HG02759 (cell line): Measurements from ENCODE around the gene ACY1.

Experiments used
- ATAC-seq: cut with Tn5 transposase; IDR thresholded peaks from one replicate; pipeline ENCODE4 v1.9.1; 2021; ENCODE audit warnings: mild to moderate bottlenecking, moderate library complexity; ENCODE audit not compliant: unreplicated experiment

The ACY1 gene

GRCh38 chr3:51982838-51983577 lies at the start of gene ACY1:
ACY1 (plus strand) TSS chr3:51983535; CDS start chr3:51984065, 530 bp downstream.
- ATAC-seq, result peak; percentile 86

- ATAC-seq, result no peak
Measured at GRCh38 chr3:51934139-51934850, 49.0 kb upstream of the ACY1 start.

GRCh38 chr3:51934991-51935885 lies 48.1 kb upstream of the ACY1 start:
- no peak for ATAC-seq

- ATAC-seq, result no peak
Measured at GRCh38 chr3:51935886-51936755, 47.2 kb upstream of the ACY1 start.

GRCh38 chr3:51937014-51937413 lies 46.3 kb upstream of the ACY1 start:
- ATAC-seq, result no peak

- ATAC-seq, result no peak
Measured at GRCh38 chr3:51937611-51938450, 45.5 kb upstream of the ACY1 start.

GRCh38 chr3:51938780-51939425 lies 44.4 kb upstream of the ACY1 start:
- ATAC-seq, result no peak

GRCh38 chr3:51940648-51941462 lies 42.5 kb upstream of the ACY1 start:
- ATAC-seq, result no peak

- ATAC-seq, result no peak
Measured at GRCh38 chr3:51941463-51941797, 41.9 kb upstream of the ACY1 start.

- ATAC-seq, result peak; percentile 88
Measured at GRCh38 chr3:51941798-51942602, 41.3 kb upstream of the ACY1 start, which contains the start of the genes PARP3 and RRP9. PARP3 (plus strand) TSS chr3:51942363; CDS start chr3:51943356, 993 bp downstream. RRP9 (minus strand) TSS chr3:51941904; CDS start chr3:51941867, 37 bp downstream.

GRCh38 chr3:51942603-51943450 lies 40.5 kb upstream of the ACY1 start:
- ATAC-seq, result no peak

- ATAC-seq, result no peak
Measured at GRCh38 chr3:51943451-51944391, 39.6 kb upstream of the ACY1 start.

- no peak for ATAC-seq
Measured at GRCh38 chr3:51944451-51945021, 38.8 kb upstream of the ACY1 start.

- ATAC-seq, result no peak
Measured at GRCh38 chr3:51945031-51945840, 38.1 kb upstream of the ACY1 start.
